ENCODE data around the gene AXL.

DNA sequence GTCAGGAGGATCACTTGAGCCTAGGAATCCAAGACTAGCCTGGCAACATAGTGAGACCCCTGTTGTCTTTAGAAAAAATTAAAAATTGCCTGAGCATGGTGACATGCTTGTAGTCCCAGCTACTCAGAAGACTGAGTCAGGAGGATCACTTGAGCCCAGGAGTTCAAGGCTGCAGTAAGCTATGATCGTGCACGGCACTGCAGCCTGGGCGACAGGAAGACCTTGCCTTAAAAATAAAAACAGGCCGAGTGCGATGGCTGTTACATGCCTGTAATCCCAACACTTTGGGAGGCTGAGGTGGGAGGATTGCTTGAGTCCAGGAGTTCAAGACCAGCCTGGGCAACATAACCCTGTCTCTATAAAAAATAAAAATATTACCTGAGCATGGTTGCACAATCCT, 50.5 kb downstream of the AXL start:
- TF ChIP-seq, protein P1, sequence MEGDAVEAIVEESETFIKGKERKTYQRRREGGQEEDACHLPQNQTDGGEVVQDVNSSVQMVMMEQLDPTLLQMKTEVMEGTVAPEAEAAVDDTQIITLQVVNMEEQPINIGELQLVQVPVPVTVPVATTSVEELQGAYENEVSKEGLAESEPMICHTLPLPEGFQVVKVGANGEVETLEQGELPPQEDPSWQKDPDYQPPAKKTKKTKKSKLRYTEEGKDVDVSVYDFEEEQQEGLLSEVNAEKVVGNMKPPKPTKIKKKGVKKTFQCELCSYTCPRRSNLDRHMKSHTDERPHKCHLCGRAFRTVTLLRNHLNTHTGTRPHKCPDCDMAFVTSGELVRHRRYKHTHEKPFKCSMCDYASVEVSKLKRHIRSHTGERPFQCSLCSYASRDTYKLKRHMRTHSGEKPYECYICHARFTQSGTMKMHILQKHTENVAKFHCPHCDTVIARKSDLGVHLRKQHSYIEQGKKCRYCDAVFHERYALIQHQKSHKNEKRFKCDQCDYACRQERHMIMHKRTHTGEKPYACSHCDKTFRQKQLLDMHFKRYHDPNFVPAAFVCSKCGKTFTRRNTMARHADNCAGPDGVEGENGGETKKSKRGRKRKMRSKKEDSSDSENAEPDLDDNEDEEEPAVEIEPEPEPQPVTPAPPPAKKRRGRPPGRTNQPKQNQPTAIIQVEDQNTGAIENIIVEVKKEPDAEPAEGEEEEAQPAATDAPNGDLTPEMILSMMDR (IDR thresholded peaks at IDR 0.05): no peak
- TF ChIP-seq POLR2A (IDR thresholded peaks at IDR 0.05): no peak

All from uterus (tissue), 2 donors.